Hepatocyte (in vitro differentiated cells): ENCODE measurements around the gene NPAS3. TPM values are rescaled to one million over a fixed set of nuclear protein-coding genes. Genes with fewer than 3 reads are reported as not detected.

Experiments used
- DNase-seq: peaks from one replicate; pipeline ENCODE4 v3.0.0-alpha.2; 2016; ENCODE audit warnings: low spot score
- H2AFZ ChIP-seq: fragments of 200-600 bp; sonication (generic); 2 replicates; pipeline ENCODE4 v1.6.0; 2016; ENCODE audit warnings: antibody characterized with exemption, mild to moderate bottlenecking
- H3K27ac ChIP-seq: fragments of 200-600 bp; sonication (generic); 2 replicates; pipeline ENCODE4 v1.5.1; 2016; ENCODE audit warnings: mild to moderate bottlenecking
- H3K27me3 ChIP-seq: fragments of 200-600 bp; sonication (generic); 2 replicates; pipeline ENCODE4 v1.6.1; 2016
- H3K36me3 ChIP-seq: fragments of 200-600 bp; sonication (generic); replicated peaks from 2 replicates; pipeline ENCODE4 v1.5.1; 2016; ENCODE audit warnings: low read depth; ENCODE audit not compliant: insufficient read depth
- H3K4me1 ChIP-seq: fragments of 200-600 bp; sonication (generic); 2 replicates; pipeline ENCODE4 v1.5.1; 2016; ENCODE audit warnings: mild to moderate bottlenecking, moderate library complexity; ENCODE audit not compliant: insufficient read depth
- H3K4me2 ChIP-seq: fragments of 200-600 bp; sonication (generic); 2 replicates; pipeline ENCODE4 v1.6.0; 2016
- H3K4me3 ChIP-seq: fragments of 200-600 bp; sonication (generic); 2 replicates; pipeline ENCODE4 v1.5.1; 2016; ENCODE audit warnings: mild to moderate bottlenecking
- H3K79me2 ChIP-seq: fragments of 200-600 bp; sonication (generic); 2 replicates; pipeline ENCODE4 v1.6.0; 2017; ENCODE audit warnings: mild to moderate bottlenecking
- H3K9me2 ChIP-seq: fragments of 200-600 bp; sonication (generic); replicated peaks from 2 replicates; pipeline ENCODE4 v1.6.0; 2017; ENCODE audit warnings: mild to moderate bottlenecking; ENCODE audit not compliant: insufficient read depth
- H3K9me3 ChIP-seq: fragments of 200-600 bp; sonication (generic); 2 replicates; pipeline ENCODE4 v1.5.1; 2016; ENCODE audit warnings: low read depth, mild to moderate bottlenecking
- H4K20me1 ChIP-seq: fragments of 200-600 bp; sonication (generic); 2 replicates; pipeline ENCODE4 v1.6.0; 2016; ENCODE audit warnings: mild to moderate bottlenecking; ENCODE audit not compliant: insufficient read depth, poor library complexity, severe bottlenecking
- CTCF ChIP-seq: fragments of 200-600 bp; sonication (generic); IDR thresholded peaks from 2 replicates; pipeline ENCODE4 v1.5.1; 2016; ENCODE audit warnings: antibody characterized with exemption, mild to moderate bottlenecking; ENCODE audit not compliant: poor library complexity
- EZH2 ChIP-seq: fragments of 200-600 bp; sonication (generic); IDR thresholded peaks from 2 replicates; pipeline ENCODE4 v1.6.1; 2016; ENCODE audit warnings: antibody characterized with exemption, mild to moderate bottlenecking, borderline replicate concordance
- EZH2phosphoT487 ChIP-seq: fragments of 200-600 bp; sonication (generic); IDR thresholded peaks from one replicate; pipeline ENCODE4 v1.6.1; 2018; ENCODE audit warnings: antibody characterized with exemption, mild to moderate bottlenecking, low read depth, moderate library complexity; ENCODE audit not compliant: unreplicated experiment, severe bottlenecking
- WGBS: methylation state at CpG from one replicate; pipeline ENCODE4 v1.1.6; 2016; ENCODE audit warnings: low lambda C conversion rate; ENCODE audit errors: missing lambda C conversion rate; 5-methylcytosine and 5-hydroxymethylcytosine counted together
- polyA plus RNA-seq: library from polyadenylated mRNA; unstranded; fragments of >200 nt; fragmentation: Nextera tagmentation; extraction: Ambion mirVana; gene quantifications from 2 replicates; pipeline ENCODE4 v1.2.1, GENCODE V29; 2016
- total RNA-seq: library from RNA; depleted of rRNA; stranded (reverse); fragments of >200 nt; gene quantifications from 2 replicates; pipeline ENCODE4 v1.2.3, GENCODE V29; 2014

NPAS3 gene
- total and polyA plus RNA-seq, 2 experiments from 2014 or later: 0.11 to 1.1 TPM

GRCh38 chr14:33610121-33610520, 671.4 kb downstream of the NPAS3 start:
- H3K27ac ChIP-seq: no peak overlapping the region
- H3K4me2 ChIP-seq: no peak overlapping the region
- H3K4me3 ChIP-seq: no peak overlapping the region
- H3K27me3 ChIP-seq: no peaks in the 10 kb centered on the region
- H4K20me1 ChIP-seq: no peaks in the 10 kb centered on the region
- no peak for TF ChIP-seq CTCF
- no peak for TF ChIP-seq EZH2
- no peak for TF ChIP-seq EZH2phosphoT487
- no peak for DNase-seq
- no peaks in the 10 kb centered on the region for H3K4me1 ChIP-seq
- H3K9me3 ChIP-seq: no peaks in the 10 kb centered on the region
- H3K79me2 ChIP-seq: no peaks in the 10 kb centered on the region
- H3K9me2 ChIP-seq: no peaks in the 10 kb centered on the region
- WGBS: 92% methylated on average over 1 of the region's 1 CpG
- no peaks in the 10 kb centered on the region for H3K36me3 ChIP-seq
- no peak overlapping the region for H2AFZ ChIP-seq

GRCh38 chr14:33611405-33612196, 672.9 kb downstream of the NPAS3 start:
- no peak for TF ChIP-seq EZH2
- no peak for TF ChIP-seq CTCF
- no peak for TF ChIP-seq EZH2phosphoT487
- no peaks in the 10 kb centered on the region for H3K4me1 ChIP-seq
- no peak overlapping the region for H3K4me2 ChIP-seq
- H2AFZ ChIP-seq: no peak overlapping the region
- H3K27ac ChIP-seq: no peak overlapping the region
- H3K9me2 ChIP-seq: no peaks in the 10 kb centered on the region
- H3K27me3 ChIP-seq: no peaks in the 10 kb centered on the region
- H3K79me2 ChIP-seq: no peaks in the 10 kb centered on the region
- WGBS: 81% methylated on average over 5 of the region's 5 CpGs
- no peaks in the 10 kb centered on the region for H3K36me3 ChIP-seq
- H3K9me3 ChIP-seq: no peaks in the 10 kb centered on the region
- H3K4me3 ChIP-seq: no peak overlapping the region
- H4K20me1 ChIP-seq: no peaks in the 10 kb centered on the region
- no peak for DNase-seq

GRCh38 chr14:33612197-33612505, 673.5 kb downstream of the NPAS3 start:
- H3K4me2 ChIP-seq: no peak overlapping the region
- WGBS: 82% methylated on average over 6 of the region's 6 CpGs
- no peaks in the 10 kb centered on the region for H3K9me2 ChIP-seq
- H3K79me2 ChIP-seq: no peaks in the 10 kb centered on the region
- no peak overlapping the region for H2AFZ ChIP-seq
- no peak for TF ChIP-seq CTCF
- TF ChIP-seq EZH2: no peak
- no peak for TF ChIP-seq EZH2phosphoT487
- no peaks in the 10 kb centered on the region for H3K27me3 ChIP-seq
- no peaks in the 10 kb centered on the region for H4K20me1 ChIP-seq
- no peaks in the 10 kb centered on the region for H3K9me3 ChIP-seq
- no peak overlapping the region for H3K27ac ChIP-seq
- H3K36me3 ChIP-seq: no peaks in the 10 kb centered on the region
- no peak overlapping the region for H3K4me3 ChIP-seq
- no peak for DNase-seq
- H3K4me1 ChIP-seq: no peaks in the 10 kb centered on the region
